D721Med (cell line): ENCODE measurements around the gene REST.
"Not testable (repeated sequence)": the region's sequence is repeated elsewhere in the genome, so short reads cannot be mapped to it uniquely, and the experiment has no call there.

ENCODE experiments used
- DNase-seq: peaks from one replicate; pipeline ENCODE4 v3.0.0; 2011; ENCODE audit warnings: low spot score; ENCODE audit not compliant: insufficient read length
- FAIRE-seq: peaks from 2 replicates; lab custom pipeline; 2011; peaks lifted over from hg19 to GRCh38; lab: Jason Lieb, UNC
- TF ChIP-seq, protein P1 (sequence below): IDR thresholded peaks from 2 replicates; pipeline ENCODE4 v1.5.1; 2012; ENCODE audit warnings: mild to moderate bottlenecking, control low read depth; ENCODE audit not compliant: insufficient read depth; ENCODE audit errors: missing control alignments

REST gene

GRCh38 chr4:56914336-56914735 is 6.6 kb downstream of the REST start:
- TF ChIP-seq, protein P1, sequence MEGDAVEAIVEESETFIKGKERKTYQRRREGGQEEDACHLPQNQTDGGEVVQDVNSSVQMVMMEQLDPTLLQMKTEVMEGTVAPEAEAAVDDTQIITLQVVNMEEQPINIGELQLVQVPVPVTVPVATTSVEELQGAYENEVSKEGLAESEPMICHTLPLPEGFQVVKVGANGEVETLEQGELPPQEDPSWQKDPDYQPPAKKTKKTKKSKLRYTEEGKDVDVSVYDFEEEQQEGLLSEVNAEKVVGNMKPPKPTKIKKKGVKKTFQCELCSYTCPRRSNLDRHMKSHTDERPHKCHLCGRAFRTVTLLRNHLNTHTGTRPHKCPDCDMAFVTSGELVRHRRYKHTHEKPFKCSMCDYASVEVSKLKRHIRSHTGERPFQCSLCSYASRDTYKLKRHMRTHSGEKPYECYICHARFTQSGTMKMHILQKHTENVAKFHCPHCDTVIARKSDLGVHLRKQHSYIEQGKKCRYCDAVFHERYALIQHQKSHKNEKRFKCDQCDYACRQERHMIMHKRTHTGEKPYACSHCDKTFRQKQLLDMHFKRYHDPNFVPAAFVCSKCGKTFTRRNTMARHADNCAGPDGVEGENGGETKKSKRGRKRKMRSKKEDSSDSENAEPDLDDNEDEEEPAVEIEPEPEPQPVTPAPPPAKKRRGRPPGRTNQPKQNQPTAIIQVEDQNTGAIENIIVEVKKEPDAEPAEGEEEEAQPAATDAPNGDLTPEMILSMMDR: no peak
- DNase-seq: no peak
- no peak for FAIRE-seq

DNA sequence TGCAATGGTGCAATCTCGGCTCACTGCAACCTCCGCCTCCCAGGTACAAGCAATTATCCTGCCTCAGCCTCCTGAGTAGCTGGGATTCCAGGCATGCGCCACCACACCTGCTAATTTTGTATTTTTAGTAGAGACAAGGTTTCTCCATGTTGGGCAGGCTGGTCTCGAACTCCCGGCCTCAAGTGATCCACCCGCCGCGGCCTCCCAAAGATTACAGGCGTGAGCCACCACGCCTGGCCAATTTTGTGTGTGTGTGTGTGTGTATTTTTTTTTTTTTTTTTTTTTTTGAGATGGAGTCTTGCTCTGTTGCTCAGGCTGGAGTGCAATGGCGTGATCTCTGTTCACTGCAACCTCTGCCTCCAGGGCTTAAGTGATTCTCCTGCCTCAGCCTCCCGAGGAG is 7.3 kb downstream of the REST start:
- not testable (repeated sequence) for DNase-seq, FAIRE-seq

DNA sequence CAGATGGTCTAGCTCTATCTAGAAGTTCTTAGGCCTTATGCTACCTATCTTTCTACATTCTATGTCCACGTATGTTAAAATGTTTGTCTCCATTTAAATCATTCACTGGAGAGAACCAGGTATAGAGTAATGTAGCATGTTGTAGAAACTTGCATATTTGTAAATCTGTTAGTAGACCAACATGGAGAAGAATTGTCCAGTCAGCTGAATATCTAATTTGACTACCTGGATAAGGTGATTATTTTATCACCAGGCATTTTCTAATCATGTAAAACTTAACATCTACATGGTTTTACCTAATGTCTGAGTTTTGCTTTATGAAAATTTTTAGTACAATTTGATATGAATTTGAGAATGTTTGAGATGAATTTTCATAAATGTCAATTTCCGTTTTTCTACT is 19.5 kb downstream of the REST start:
- TF ChIP-seq, protein P1: no peak
- DNase-seq (no peak), FAIRE-seq (no peak)

DNA sequence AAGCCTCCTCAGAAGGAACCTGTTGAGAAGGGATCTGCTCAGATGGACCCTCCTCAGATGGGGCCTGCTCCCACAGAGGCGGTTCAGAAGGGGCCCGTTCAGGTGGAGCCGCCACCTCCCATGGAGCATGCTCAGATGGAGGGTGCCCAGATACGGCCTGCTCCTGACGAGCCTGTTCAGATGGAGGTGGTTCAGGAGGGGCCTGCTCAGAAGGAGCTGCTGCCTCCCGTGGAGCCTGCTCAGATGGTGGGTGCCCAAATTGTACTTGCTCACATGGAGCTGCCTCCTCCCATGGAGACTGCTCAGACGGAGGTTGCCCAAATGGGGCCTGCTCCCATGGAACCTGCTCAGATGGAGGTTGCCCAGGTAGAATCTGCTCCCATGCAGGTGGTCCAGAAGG is 22.9 kb downstream of the REST start:
- TF ChIP-seq, protein P1: no peak
- no peak for DNase-seq
- no peak for FAIRE-seq

- FAIRE-seq: no peak
- no peak for DNase-seq
- TF ChIP-seq, protein P1: no peak
These were observed 24.2 kb downstream of the REST start for GRCh38 chr4:56931924-56932323.

DNA sequence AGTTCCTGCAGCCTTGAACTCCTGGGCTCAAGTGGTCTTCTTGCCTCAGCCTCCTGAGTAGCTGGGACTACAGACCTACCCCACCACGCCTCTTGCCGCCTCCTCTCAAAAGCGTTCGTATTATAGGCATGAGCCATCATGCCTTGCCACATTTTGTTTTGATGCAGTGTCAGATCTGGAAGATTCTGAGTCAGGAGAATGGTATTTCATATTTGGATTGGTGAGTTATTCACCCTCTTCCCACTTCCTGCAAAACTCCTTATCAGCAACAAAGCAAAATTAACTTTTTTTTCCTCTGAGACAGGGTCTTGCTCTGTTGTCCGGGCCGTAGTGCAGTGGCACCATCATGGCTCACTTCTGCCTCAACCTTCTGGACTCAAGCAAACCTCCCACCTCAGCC is 29.6 kb downstream of the REST start:
- TF ChIP-seq, protein P1: no peak
- no peak for FAIRE-seq
- DNase-seq: no peak

DNA sequence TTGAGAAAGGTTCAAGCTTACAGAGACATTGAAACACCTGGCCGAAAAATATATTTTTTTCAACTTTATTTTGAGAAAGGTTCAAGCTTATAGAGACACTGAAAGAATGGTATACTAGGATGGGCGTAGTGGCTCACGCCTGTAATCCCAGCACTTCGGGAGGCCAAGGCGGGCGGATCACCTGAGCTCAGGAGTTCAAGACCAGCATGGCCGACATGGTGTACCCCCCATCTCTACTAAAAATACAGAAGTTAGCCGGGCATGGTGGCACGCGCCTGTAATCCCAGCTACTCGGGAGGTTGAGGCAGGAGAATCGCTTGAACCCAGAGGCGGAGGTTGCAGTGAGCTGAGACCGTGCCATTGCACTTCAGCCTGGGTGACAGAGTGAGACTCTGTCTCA is 32.1 kb downstream of the REST start:
- FAIRE-seq, DNase-seq: not testable (repeated sequence)

- TF ChIP-seq, protein P1: no peak
- FAIRE-seq: no peak
- no peak for DNase-seq
These were observed 32.7 kb downstream of the REST start for GRCh38 chr4:56940403-56940802.
